Left ventricle myocardium inferior (tissue), 1 donor: Measurements from ENCODE around the gene FOXO4. TPM values are rescaled to one million over a fixed set of nuclear protein-coding genes. Genes with fewer than 3 reads are reported as not detected.

Source experiments
- DNase-seq: peaks from one replicate; pipeline ENCODE4 v3.0.0-alpha.2; 2020
- H3K27ac ChIP-seq: fragments of 200-600 bp; replicated peaks from 2 replicates; pipeline ENCODE4 v1.8.0; 2021
- H3K27me3 ChIP-seq: fragments of 200-600 bp; 2 replicates; pipeline ENCODE4 v1.8.0; 2021; ENCODE audit warnings: low read depth
- H3K36me3 ChIP-seq: fragments of 200-600 bp; 2 replicates; pipeline ENCODE4 v1.8.0; 2021
- H3K4me1 ChIP-seq: fragments of 200-600 bp; 2 replicates; pipeline ENCODE4 v1.8.0; 2021
- H3K4me3 ChIP-seq: fragments of 200-600 bp; 2 replicates; pipeline ENCODE4 v1.8.0; 2021; ENCODE audit warnings: mild to moderate bottlenecking, moderate library complexity
- H3K9me3 ChIP-seq: fragments of 200-600 bp; replicated peaks from 2 replicates; pipeline ENCODE4 v1.8.0; 2021
- CTCF ChIP-seq: fragments of 200-600 bp; IDR thresholded peaks from 2 replicates; pipeline ENCODE4 v1.8.0; 2021; ENCODE audit warnings: antibody characterized with exemption, mild to moderate bottlenecking, borderline replicate concordance
- intact Hi-C: fragments of 100-400 bp; cut with micrococcal nuclease; formaldehyde crosslinking; loops from one replicate; pipeline ENCODE4 v1.11.0; 2022
- total RNA-seq: library from RNA; stranded (reverse); fragmentation: NEBNext Ultra II Directional; extraction: Animal tissue kit (Norgen Biotek cat#: 25700); gene quantifications from one replicate; pipeline ENCODE4 v1.2.1, GENCODE V29; 2021
- donor health status: DM: no; HTN: yes; CAD: no; lungs with severe emphysema.

The FOXO4 gene
- total RNA-seq, 1 donor from 2014 or later: 39.5 TPM

GRCh38 chrX:71098951-71099506, 3.4 kb downstream of the FOXO4 start:
- no peak for DNase-seq
- Histone ChIP-seq H3K4me3 (no peak overlapping the region), H3K4me1 (peaks cover 20% of the 10 kb centered on the region), H3K27me3 (no peaks in the 10 kb centered on the region), H3K27ac (no peak overlapping the region), H3K36me3 (no peaks in the 10 kb centered on the region), H3K9me3 (no peaks in the 10 kb centered on the region)
- TF ChIP-seq CTCF: no peak
- intact Hi-C loops: no loop called here

DNA sequence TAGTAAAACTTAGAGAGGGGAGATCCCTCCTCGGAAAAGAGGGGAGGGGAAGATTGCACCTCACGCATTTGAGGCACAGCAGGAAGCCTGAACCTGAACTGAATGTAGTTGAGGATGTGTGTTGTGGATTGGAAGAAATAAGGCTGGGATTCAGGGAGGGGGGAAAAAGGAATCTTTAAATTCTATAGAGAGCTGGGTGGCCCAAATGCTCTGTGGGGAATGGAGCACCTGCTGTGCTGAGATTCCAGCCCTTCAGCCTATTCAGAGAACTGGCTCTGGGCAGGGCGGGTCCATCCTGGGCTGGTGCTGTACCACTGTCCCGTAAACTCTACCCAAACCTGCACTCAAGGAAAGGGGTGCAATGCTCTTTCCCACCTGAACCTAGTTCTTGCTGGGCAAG, 4.1 kb downstream of the FOXO4 start:
- DNase-seq: no peak
- intact Hi-C loops: no loop called here
- no peaks in the 10 kb centered on the region for H3K9me3 ChIP-seq
- no peaks in the 10 kb centered on the region for H3K36me3 ChIP-seq
- no peak overlapping the region for H3K4me3 ChIP-seq
- H3K27me3 ChIP-seq: no peaks in the 10 kb centered on the region
- no peak overlapping the region for H3K27ac ChIP-seq
- peaks cover 20% of the 10 kb centered on the region for H3K4me1 ChIP-seq
- TF ChIP-seq CTCF: no peak

GRCh38 chrX:71100581-71101505, 5.2 kb downstream of the FOXO4 start:
- Histone ChIP-seq H3K4me3 (no peak overlapping the region), H3K4me1 (peaks cover 20% of the 10 kb centered on the region), H3K27ac (no peak overlapping the region), H3K9me3 (no peaks in the 10 kb centered on the region), H3K27me3 (no peaks in the 10 kb centered on the region), H3K36me3 (no peaks in the 10 kb centered on the region)
- DNase-seq: no peak
- TF ChIP-seq CTCF: no peak
- intact Hi-C loops: no loop called here

DNA sequence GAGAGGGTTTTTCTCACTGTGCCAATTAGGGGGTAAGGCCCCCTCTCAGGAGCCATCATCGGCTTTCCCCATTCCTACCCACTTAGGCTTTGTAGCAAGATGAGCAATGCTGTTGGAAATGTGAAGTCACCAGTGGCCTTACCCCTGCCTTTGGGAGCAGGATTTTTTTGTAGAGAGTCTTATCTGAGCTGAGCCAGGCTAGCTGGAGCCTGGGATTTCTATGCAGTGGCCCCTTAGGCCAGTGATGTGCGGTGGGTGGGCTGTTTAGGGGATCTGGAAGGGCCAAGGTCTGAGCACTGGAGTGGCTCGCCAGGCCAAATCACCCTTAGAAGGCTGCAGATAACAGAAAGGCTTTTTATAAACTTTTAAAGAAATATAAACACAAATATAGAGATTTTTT, 6.6 kb downstream of the FOXO4 start:
- Histone ChIP-seq H3K9me3 (no peaks in the 10 kb centered on the region), H3K27me3 (no peaks in the 10 kb centered on the region), H3K36me3 (no peaks in the 10 kb centered on the region), H3K27ac (no peak overlapping the region), H3K4me3 (no peak overlapping the region), H3K4me1 (peaks cover 17% of the 10 kb centered on the region)
- no peak for TF ChIP-seq CTCF
- intact Hi-C loops: no loop called here
- no peak for DNase-seq

GRCh38 chrX:71103110-71103983, 7.7 kb downstream of the FOXO4 start:
- Histone ChIP-seq H3K9me3 (no peaks in the 10 kb centered on the region), H3K27me3 (no peaks in the 10 kb centered on the region), H3K36me3 (no peaks in the 10 kb centered on the region), H3K4me1 (peaks cover 7% of the 10 kb centered on the region), H3K27ac (peak overlapping the region; percentile 48), H3K4me3 (peak overlapping the region; percentile 23)
- intact Hi-C loops: no loop called here
- no peak for TF ChIP-seq CTCF
- DNase-seq: no peak
